Left kidney (tissue), 2 donors: ENCODE measurements around the gene C2CD2L. TPM values are rescaled to one million over a fixed set of nuclear protein-coding genes. Genes with fewer than 3 reads are reported as not detected.
A peak's percentile ranks its signal among the peaks of the same experiment; 100 is the strongest.
"Not testable (repeated sequence)": the region's sequence is repeated elsewhere in the genome, so short reads cannot be mapped to it uniquely, and the experiment has no call there.

ENCODE experiments used
- DNase-seq: peaks from one replicate; pipeline ENCODE4 v3.0.0-alpha.2; 2013
- polyA plus RNA-seq: library from polyadenylated mRNA; unstranded; fragments of 120-200 nt; gene quantifications from one replicate; pipeline ENCODE4 v1.2.1, GENCODE V29; 2013; ENCODE audit not compliant: insufficient read length

C2CD2L gene
- polyA plus RNA-seq, 1 donor = 11.1 TPM

- no peak for DNase-seq
Observed at GRCh38 chr11:119092880-119093842, 14.0 kb upstream of the C2CD2L start.

- DNase-seq = no peak
Observed at GRCh38 chr11:119093942-119094815, 13.0 kb upstream of the C2CD2L start.

GRCh38 chr11:119094816-119095065, 12.4 kb upstream of the C2CD2L start:
- peak; percentile 62 for DNase-seq

- peak; percentile 99 for DNase-seq
Observed at GRCh38 chr11:119095066-119095880, 11.9 kb upstream of the C2CD2L start.

GRCh38 chr11:119099711-119100110, 7.4 kb upstream of the C2CD2L start:
- no peak for DNase-seq

- no peak for DNase-seq
Observed at GRCh38 chr11:119100246-119100970, 6.7 kb upstream of the C2CD2L start.

GRCh38 chr11:119100994-119101758, 6.0 kb upstream of the C2CD2L start:
- no peak for DNase-seq

- peak; percentile 94 for DNase-seq
Observed at GRCh38 chr11:119101759-119102423, 5.3 kb upstream of the C2CD2L start, which contains the start of gene DPAGT1. TSS of gene DPAGT1 (minus strand) at chr11:119101853. CDS start at chr11:119101655, 198 bp downstream.

GRCh38 chr11:119103161-119103664, 3.9 kb upstream of the C2CD2L start:
- DNase-seq = not testable (repeated sequence)

GRCh38 chr11:119103793-119104192, 3.4 kb upstream of the C2CD2L start:
- no peak for DNase-seq

- DNase-seq = no peak
Observed at GRCh38 chr11:119107538-119108145, 498 bp downstream of the C2CD2L start.

GRCh38 chr11:119108146-119108856, 1.2 kb downstream of the C2CD2L start:
- no peak for DNase-seq

- DNase-seq = no peak
Observed at GRCh38 chr11:119108857-119109221, 1.7 kb downstream of the C2CD2L start.

GRCh38 chr11:119109843-119110242, 2.7 kb downstream of the C2CD2L start:
- DNase-seq = no peak

- no peak for DNase-seq
Observed at GRCh38 chr11:119110439-119110838, 3.3 kb downstream of the C2CD2L start.

GRCh38 chr11:119111361-119111925, 4.3 kb downstream of the C2CD2L start:
- DNase-seq = no peak

GRCh38 chr11:119112314-119113020, 5.3 kb downstream of the C2CD2L start:
- DNase-seq = no peak

GRCh38 chr11:119113716-119114115, 6.6 kb downstream of the C2CD2L start:
- no peak for DNase-seq
